ENCODE measurements around the gene CCDC148.

Gene CCDC148

DNA sequence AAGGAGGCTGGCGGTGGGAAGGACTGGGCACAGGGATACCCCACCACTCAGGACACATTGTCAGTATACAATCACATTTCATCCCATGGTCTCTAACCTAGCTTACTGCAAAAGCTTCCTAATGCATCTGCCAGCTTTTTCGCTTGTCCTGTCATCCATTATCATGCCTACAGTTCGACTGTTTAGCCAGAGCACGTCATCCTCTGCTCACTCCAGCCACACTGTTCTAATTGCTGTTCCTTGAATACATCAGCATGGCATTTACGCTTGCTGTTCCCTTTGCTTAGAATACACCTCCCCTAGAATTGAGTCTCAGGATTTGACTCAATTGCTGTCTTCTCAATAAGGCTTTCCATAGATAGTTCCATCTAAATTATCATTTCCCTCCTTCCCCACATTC, 166.3 kb downstream of the CCDC148 start:
- in situ Hi-C loops (cut with MboI; ENCODE audit: low pct_unique_long_range_greater_than_20kb, low sequenced_read_pairs, unreplicated experiment) = no loop called here
- TF ChIP-seq CTCF (IDR thresholded peaks at IDR 0.05; ENCODE audit: extremely low read depth, insufficient read depth, missing control alignments) = no peak

DNA sequence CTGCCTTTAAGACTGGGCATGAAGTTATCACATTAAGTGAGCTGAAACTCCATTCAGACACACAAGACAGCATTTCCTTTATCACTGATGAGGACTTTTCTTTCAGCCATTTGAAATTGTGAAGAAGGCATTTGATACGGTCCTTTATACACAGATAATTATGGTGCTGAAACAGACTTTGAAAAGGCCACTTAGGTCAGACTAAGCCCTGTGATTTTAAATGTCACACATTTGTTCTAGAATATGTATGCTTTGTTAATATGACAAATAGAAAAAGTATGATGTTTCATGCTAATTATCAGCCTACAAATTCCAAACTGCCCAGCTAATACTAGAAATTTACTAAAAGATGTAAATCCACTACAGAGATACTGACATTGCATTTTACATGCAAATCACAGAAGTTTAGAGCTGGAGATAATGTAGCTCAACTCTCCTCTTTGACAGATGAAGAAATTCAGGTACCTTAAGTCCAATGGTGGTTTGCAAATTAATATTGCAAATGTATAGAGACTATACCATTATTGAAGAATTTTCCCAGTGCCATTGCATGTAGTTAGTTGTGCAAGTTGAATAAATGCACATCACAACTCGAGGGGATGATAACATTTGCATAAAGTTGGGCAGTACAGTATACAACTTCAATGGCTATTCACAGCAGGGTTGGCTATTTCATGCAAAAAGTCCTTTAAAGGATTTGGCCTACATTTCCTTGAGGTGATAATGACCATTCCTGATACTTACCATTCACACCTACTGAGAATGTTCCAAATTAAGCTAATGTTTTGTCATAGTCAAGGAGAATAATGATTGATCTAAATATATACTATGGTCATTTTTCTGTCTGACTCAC, 179.7 kb downstream of the CCDC148 start:
- in situ Hi-C loops (cut with MboI; ENCODE audit: low pct_unique_long_range_greater_than_20kb, low sequenced_read_pairs, unreplicated experiment) = no loop called here
- DNase-seq (ENCODE audit: low spot score) = no peak
- TF ChIP-seq CTCF (IDR thresholded peaks at IDR 0.05; ENCODE audit: extremely low read depth, insufficient read depth, missing control alignments) = no peak

More for the DNA sequence above, 166.3 kb downstream of the CCDC148 start:
- no peak for DNase-seq (ENCODE audit: low spot score)

GRCh38 chr2:158273791-158274190, 182.8 kb downstream of the CCDC148 start:
- no peak for DNase-seq (ENCODE audit: low spot score)
- in situ Hi-C loops (cut with MboI; ENCODE audit: low pct_unique_long_range_greater_than_20kb, low sequenced_read_pairs, unreplicated experiment) = no loop called here
- TF ChIP-seq CTCF (IDR thresholded peaks at IDR 0.05; ENCODE audit: extremely low read depth, insufficient read depth, missing control alignments) = no peak

GRCh38 chr2:158270536-158270935, 186.0 kb downstream of the CCDC148 start:
- no peak for TF ChIP-seq CTCF (IDR thresholded peaks at IDR 0.05; ENCODE audit: extremely low read depth, insufficient read depth, missing control alignments)
- no peak for DNase-seq (ENCODE audit: low spot score)
- in situ Hi-C loops (cut with MboI; ENCODE audit: low pct_unique_long_range_greater_than_20kb, low sequenced_read_pairs, unreplicated experiment) = no loop called here

DNA sequence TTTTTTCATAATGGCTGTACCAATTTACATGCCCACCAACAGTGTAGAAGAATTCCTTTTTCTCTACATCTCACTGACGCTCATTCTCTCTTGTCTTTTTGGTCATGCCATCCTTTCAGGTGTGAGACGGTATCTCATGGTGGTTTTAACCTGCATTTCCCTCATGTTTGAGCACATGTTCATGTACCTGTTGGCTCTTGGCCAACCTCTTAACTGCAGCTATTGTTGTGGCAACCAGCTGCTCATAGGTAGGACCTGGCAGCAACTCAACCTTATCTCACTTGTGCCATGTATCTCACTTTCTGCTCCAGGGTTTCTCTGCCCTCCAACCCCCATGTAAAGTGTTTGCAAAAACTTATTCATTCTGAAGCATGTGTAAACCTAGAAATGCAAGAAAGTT, 187.4 kb downstream of the CCDC148 start:
- no peak for TF ChIP-seq CTCF (IDR thresholded peaks at IDR 0.05; ENCODE audit: extremely low read depth, insufficient read depth, missing control alignments)
- no peak for DNase-seq (ENCODE audit: low spot score)
- in situ Hi-C loops (cut with MboI; ENCODE audit: low pct_unique_long_range_greater_than_20kb, low sequenced_read_pairs, unreplicated experiment) = no loop called here

GRCh38 chr2:158266111-158266510, 190.4 kb downstream of the CCDC148 start:
- no peak for DNase-seq (ENCODE audit: low spot score)
- no peak for TF ChIP-seq CTCF (IDR thresholded peaks at IDR 0.05; ENCODE audit: extremely low read depth, insufficient read depth, missing control alignments)
- in situ Hi-C loops (cut with MboI; ENCODE audit: low pct_unique_long_range_greater_than_20kb, low sequenced_read_pairs, unreplicated experiment) = no loop called here

Data from GM13977 (cell line).